Measurements from ENCODE around the gene CEP78.
"Not testable (repeated sequence)": the region's sequence is repeated elsewhere in the genome, so short reads cannot be mapped to it uniquely, and the experiment has no call there.

Gene CEP78, protein sequence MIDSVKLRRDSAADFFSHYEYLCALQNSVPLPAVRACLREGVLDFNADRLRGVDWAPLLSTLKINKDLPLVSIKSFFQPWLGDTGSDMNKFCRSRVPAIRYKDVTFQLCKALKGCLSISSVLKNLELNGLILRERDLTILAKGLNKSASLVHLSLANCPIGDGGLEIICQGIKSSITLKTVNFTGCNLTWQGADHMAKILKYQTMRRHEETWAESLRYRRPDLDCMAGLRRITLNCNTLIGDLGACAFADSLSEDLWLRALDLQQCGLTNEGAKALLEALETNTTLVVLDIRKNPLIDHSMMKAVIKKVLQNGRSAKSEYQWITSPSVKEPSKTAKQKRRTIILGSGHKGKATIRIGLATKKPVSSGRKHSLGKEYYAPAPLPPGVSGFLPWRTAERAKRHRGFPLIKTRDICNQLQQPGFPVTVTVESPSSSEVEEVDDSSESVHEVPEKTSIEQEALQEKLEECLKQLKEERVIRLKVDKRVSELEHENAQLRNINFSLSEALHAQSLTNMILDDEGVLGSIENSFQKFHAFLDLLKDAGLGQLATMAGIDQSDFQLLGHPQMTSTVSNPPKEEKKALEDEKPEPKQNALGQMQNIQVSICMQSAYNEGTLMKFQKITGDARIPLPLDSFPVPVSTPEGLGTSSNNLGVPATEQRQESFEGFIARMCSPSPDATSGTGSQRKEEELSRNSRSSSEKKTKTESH

DNA sequence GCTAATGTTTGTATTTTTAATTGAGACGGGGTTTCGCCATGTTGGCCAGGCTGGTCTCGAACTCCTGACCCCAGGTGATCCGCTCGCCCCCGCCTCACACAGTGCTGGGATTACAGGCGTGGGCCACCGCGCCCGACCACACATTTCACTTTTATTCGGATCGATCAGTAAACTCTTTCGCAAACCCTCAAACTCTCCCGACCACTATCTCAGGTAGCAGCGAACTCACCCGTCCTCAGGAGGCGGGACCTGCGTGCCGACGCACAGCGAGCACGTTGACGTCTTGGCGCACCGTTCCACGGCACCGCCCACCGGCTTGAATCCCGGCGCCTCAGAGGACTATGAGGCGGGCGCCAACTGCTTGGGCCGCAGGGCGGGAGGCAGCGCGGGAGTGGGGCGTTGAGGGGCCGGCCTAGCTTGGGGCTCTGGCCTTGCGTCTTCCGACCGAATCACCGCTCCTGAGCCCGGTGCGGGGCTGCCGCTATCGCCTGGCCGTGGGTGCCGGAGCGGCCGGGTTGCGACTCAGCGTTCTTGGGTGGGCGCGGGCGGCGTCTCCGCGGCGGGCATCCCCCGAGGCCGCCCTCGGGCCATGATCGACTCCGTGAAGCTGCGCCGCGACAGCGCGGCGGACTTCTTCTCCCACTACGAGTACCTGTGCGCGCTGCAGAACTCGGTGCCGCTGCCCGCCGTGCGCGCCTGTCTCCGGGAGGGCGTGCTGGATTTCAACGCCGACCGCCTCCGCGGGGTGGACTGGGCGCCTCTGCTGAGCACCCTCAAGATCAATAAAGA, at the start of gene CEP78:
Gene CEP78, plus strand, starts transcription at position 314 of the 789 bp plus-strand sequence. Its CDS starts 276 bp downstream, at position 590.
- DNase-seq (ENCODE audit: low spot score) = peak; percentile 80

DNA sequence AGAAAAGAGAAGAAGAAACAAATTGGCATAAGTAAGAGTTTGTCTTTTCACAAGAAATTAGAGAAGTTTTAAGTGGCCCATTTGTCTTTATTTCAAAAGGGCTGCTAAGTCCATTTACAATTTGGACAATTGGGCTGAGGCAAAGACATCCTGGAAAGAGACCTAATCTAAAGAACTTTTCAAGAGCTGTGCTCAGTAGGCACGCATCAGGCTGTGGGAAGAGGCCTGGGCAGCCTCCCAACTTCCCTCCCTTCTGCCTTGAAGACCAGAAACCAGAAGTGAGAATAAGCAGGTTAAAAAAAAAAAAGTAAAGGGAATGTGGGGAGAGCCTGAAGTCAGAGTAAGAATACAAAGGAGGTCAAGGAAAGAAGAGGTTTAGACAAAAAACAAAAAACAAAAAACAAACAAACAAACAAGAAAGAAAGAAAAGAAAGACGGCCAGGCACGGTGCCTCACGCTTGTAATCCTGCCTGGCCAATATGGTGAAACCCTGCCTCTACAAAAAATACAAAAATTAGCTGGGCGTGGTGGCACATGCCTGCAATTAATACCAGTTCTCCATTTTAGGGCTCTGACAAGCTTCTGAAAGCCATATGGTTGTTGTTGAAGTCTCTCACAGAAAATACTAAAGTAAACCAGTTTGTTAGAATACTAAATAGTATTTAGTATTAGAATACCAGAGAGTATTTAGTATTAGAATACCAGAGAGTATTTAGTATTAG, 48.0 kb upstream of the CEP78 start:
- peak; percentile 56 for DNase-seq (ENCODE audit: low spot score)

DNA sequence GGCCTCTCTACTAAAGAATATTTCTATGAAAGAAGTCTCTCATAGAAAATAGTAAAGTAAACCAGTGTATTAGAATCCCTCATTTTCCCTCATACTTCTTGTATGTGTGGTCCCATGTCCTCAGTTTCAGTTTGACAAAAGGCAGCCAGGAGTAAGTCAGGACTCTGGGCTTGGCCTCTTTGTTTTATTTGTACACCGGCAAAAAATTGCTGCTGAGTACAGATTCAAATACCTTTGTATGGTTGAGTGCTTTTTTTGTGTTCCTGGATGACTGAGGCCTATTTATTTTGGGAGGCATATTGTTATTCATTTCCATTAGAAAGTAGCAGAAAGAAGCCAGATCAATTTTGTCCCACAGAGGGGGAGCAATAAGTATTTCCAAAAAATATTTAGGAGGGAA, 47.3 kb upstream of the CEP78 start:
- no peak for DNase-seq (ENCODE audit: low spot score)

DNA sequence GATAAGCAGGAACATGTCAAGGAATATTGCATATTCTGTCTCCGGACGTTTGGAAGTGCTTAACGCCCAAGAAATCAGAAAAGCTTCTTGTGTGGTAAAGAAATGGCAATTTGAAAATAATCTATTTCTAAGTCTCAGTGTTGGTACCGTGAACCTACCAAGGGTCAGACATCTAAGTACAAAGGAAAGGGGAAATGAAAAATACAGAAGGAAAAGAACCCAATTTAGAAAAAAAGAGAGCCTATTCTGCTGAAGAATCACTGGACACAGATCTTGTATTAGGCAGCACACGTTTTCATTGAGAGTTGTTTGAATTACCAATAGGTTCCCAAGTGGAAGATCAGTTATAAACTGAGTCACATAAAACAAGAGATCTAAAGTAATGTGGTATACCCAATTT, 46.9 kb upstream of the CEP78 start:
- DNase-seq (ENCODE audit: low spot score) = peak; percentile 23

DNA sequence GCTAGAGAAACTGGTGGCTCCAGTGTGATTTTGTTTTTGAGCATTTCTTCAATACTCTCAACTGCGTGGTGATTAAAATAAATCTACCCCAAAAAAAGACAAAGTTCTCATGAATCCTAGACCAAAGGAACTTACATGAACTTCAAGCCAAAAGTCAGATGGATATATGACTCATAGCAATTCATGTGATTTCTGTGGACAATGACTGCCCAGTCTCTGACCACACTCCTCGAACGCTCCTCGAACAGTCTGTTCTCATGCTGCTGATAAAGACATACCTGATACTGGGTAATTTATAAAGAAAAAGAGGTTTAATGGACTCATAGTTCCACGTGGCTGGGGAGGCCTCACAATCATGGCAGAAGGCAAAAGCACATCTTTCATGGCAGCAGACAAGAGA, 46.4 kb upstream of the CEP78 start:
- DNase-seq (ENCODE audit: low spot score) = no peak

DNA sequence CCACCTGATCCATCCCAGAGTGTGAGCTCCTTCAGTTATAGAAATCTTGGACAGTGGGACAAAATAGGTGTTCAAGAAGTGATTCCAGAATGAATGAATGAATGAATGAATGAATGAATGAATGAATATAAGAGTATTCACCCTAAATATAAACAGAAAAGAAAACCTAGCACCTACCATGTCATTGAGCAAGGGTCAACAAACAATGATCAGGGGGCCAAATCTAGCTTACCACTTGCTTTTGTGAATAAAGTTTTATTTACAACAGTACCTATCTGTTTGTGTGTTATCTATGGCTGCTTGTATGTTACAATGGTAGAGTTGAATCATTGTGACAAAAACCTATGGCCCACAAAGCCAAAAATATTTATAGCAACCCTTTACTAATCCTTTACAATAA, 43.9 kb upstream of the CEP78 start:
- no peak for DNase-seq (ENCODE audit: low spot score)

DNA sequence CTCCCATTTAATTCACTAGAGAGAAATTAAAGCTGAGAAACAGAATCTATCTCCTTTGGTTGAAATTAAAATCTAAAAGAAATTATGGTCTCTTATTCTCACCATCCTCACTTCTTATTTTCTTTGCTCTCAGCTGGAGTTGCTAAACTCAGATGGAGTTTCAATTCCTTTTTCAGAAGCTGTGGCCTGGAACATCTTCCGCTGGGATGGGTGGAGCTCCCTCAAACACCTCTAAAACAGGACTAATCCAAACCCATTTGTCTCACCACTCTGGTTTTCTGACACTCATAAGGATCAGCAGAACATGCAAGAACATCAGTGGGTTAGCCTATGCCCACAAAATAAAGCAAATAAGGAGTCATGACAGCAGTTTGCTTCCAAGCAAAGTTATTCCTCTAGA, 39.6 kb upstream of the CEP78 start:
- no peak for DNase-seq (ENCODE audit: low spot score)

DNA sequence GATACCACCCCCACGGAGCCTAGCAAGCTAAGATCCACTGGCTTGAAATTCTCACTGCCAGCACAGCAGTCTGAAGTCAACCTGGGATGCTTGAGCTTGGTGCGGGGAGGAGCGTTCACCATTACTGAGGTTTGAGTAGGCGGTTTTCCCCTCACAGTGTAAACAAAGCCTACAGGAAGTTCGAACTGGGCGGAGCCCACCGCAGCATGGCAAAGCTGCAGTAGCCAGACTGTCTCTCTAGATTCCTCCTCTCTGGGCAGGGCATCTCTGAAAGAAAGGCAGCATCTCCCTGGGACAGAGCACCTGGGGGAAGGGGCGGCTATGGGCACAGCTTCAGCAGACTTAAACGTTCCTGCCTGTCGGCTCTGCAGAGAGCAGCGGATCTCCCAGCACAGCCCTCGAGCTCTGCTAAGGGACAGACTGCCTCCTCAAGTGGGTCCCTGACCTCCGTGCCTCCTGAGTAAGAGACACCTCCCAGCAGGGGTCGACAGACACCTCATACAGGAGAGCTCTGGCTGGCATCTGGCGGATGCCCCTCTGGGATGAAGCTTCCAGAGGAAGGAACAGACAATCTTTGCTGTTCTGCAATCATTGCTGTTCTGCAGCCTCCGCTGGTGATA, 34.6 kb upstream of the CEP78 start:
- DNase-seq (ENCODE audit: low spot score) = not testable (repeated sequence)

DNA sequence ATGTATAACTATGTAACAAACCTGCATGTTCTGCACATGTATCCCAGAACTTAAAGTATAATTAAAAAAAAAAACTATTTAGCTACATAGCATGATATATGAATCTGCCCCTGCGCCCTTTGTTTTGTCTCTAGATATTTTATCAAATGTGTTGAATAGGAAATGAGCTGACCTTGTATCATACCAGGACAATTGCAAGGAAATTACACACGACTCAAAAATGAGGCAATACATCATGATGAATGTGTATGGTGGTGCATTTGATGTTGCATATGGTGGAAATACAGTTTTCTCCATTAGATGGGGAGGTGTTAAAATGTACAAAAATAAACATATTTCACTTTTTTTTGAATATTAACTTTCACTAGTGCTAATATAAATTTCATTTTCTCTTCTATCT, 28.6 kb upstream of the CEP78 start:
- no peak for DNase-seq (ENCODE audit: low spot score)

DNA sequence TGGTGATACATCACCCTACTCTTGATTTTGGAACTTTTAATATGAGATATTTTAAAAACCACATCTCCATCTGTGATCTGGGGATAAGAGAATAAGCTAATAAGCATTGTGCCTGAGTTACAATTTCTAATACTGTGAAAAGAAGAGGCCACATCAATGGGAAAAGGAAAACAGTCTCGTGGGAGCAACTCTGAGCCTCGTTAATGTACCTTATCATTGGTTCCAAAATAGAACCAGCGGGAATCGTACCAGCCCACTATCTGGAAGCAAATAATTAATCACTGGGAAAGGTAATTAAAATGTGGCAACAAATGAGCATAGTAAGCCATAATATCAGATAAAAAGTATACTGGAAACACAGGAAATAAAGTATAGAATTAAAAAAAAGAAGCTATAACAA, 28.0 kb upstream of the CEP78 start:
- no peak for DNase-seq (ENCODE audit: low spot score)

DNA sequence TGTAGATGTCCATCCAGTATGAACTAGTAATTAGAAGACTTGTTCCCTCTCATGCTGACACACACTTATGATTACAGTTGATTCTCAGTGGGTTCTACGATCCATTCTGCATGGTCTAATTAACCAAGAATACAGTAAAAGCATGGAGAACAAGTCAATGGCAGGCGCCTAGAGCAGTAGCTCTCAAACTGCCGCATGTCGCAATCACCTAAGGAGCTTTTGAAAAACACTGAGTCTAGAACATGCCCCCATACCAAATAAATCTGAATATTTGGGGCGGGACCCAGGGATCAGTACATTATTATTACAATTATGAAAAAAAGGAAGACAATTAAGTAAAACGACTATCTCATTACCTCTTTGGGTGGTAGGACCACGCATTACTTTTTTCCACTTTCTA, 26.7 kb upstream of the CEP78 start:
- DNase-seq (ENCODE audit: low spot score) = no peak

DNA sequence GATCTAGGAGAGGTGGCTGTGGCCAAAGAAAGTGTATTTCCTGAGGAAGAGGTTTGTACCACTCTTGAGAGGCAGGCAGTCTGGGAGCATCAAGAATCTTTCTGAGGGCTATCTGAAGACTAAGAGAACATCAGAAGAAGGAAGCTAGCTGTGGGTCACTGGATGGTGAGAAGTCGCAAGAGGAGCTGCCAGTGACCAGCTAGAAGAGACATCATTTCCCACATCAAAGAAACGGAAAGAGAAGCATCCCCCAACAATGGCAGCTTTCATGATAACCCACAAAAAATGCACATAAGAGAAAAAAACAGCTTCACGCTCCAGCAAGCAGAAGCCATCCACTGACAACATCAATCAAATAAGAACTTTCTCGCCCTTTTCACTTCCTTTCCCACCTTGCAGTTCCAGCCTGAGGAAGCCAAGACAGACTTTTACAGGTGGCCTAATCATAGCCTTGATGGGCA, 25.0 kb upstream of the CEP78 start:
- no peak for DNase-seq (ENCODE audit: low spot score)

DNA sequence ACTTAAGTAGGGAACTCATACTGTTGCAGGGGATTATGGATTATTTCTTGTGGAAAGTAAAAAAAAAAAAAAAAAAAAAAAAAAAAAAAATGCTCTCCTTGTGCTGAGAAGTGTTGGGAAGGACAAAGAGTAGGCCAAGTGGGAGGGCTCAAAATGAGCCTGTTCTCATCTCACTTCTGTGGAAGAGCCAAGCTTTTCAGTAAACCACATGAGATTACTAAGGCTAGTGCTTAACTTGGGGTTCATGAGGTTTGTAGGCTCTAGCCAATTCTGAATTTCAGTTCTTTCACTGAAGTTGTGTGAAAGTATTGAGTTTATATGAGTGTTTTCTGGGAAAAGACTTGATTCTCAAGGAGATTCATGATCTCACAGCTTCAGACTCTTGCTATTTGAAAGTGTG, 23.0 kb upstream of the CEP78 start:
- DNase-seq (ENCODE audit: low spot score) = no peak

DNA sequence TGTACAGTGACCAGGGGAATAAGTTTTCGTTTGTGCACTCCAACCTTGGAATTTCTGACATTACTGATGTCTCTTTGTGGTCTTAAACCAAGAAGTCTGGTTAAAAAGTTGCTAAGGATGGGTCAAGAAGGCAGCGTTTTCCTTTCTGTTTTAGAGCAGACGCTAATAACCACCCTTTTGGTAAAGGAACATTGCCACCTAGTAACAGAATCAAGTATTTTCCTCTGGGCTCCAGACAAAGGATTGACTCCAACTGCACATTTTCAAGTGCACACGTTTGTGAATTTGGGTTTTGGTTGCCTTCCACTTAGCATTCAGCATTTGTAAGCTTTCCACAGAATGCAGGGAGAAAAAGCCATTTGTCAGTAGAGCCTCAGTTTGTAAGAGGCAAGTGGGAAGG, 22.2 kb upstream of the CEP78 start:
- DNase-seq (ENCODE audit: low spot score) = peak; percentile 84

DNA sequence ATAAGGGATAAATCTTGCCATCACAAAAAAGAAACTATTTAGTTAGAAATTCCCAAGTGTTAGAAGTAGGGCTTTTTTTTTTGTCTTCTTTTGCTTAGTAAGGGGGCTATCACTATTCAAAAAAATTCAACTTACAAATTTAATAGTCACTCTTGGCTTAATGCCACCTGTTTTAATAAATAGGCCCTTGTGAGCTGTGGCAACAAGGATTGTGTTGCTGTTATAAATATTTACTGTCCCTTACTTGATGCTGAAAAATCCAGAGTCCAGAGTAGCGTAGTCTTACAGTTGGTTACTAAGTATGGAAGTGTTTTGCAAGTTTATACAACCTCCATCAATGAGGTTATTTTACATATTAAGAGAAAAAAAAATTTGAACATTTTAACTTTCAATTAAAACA, 21.4 kb upstream of the CEP78 start:
- peak; percentile 33 for DNase-seq (ENCODE audit: low spot score)

DNA sequence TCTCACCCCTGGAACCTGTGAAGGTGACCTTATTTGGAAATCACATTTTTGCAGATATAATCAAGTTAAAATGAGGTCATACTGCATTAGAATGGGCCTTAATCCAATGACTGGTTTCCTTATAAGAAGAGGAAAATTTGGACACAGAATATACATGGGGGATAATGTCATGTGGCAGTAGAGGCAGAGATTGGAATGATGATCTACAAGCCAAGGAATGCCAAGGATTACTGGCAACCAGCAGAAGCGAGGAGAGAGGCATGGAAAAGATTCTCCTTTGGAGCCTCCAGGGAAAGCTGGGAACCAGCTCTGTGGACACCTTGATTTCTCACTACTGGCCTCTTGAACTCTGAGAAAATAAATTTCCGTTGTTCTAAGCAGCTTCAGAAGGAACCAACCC, 20.2 kb upstream of the CEP78 start:
- no peak for DNase-seq (ENCODE audit: low spot score)

DNA sequence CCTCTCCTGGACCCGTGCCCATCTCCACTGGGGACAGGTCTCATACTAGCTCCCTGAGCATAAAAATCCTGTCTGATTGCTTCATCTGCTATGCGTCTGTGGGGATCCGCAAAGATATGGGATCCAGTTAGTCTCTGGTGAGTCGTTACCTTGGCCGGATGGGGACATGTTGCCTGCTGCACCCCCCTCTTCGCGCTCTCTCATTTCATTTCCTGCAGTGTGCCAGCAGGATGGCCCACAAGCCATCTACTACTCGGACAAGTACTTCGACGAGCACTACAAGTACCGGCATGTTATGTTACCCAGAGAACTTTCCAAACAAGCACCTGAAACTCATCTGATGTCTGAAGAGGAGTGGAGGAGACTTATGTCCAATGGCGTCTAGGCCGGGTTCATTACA, 17.0 kb upstream of the CEP78 start:
- no peak for DNase-seq (ENCODE audit: low spot score)

DNA sequence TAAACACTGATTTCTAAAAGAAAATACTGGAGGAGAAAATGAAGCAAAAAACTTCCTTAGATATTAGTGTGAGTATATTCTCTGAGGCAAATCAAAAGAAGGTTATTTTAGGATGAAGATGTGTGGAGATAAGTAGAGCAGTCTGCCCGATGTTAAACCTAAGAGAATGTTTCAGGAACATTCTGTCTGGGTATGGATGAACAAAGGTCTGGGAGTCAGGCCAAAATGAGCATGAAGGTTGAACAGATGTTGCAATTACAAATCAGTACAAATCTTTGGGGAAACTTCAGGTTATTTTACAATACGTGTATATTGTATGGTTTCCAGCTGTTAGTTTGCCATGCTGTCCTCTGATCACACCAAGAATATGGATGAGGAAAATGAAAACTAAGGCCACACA, 14.4 kb upstream of the CEP78 start:
- no peak for DNase-seq (ENCODE audit: low spot score)

DNA sequence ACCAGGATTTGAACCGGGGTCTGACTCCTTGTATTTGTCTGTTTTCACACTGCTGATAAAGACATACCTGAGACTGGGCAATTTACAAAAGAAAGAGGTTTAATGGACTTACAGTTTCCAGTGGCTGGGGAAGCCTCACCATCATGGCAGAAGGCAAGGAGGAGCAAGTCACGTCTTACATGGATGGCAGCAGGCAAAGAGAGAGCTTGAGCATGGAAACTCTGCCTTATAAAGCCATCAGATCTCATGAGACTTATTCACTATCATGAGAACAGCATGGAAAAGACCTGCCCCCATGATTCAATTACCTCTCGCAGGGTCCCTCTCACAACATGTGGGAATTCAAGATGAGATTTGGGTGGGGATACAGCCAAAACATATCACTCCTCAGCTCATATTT, 14.0 kb upstream of the CEP78 start:
- not testable (repeated sequence) for DNase-seq (ENCODE audit: low spot score)

DNA sequence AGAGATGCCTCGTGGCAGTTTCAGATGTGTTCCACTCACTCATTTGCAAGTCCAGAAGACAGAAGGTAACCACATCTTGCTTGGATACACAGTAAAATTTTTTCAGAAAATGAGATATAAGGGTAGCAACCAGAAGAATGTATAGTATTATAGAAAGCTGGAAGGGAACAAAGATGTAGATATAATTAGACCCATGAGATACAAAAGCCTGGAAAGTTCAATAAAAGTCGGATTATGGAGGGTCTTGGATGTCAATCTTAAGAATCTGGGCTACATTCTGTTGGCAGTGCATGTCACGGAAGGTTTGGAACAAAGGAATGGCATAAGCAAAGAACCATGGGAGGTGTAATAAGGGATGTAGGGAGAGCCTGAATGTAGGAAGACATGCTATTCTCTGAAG, 5.1 kb upstream of the CEP78 start:
- DNase-seq (ENCODE audit: low spot score) = no peak

DNA sequence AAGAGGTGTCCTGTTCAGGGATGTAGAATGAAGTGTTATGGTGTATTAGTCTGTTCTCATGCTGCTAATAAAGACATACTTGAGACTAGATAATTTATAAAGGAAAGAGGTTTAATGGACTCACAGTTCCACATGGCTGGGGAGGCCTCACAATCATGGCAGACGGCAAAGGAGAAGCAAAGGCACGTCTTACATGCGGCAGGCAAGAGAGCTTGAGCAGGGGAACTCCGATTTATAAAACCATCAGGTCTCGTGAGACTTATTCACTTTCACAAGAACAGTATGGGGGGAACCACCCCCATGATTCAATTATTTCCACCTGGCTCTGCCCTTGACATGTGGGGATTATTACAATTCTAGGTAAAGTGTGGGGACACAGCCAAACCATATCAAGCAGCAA, 3.4 kb upstream of the CEP78 start:
- not testable (repeated sequence) for DNase-seq (ENCODE audit: low spot score)

DNA sequence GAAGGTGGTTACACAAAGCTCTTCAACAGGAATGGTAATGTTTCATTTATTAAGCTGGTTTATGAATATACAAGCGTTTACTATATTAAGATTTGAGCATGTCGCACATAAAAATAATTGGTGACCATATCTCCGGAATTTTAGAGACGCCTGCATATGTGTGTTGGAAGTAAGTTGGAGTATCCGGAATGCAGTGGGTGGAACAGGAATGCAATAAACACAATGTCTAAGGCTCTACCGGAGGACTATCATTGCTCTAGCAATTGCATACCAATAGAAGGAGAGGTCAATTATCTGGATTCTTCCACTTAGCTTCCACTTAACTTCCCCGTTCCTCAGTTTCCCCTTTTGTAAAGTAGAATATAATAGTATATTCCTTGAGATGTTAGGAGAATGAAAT, 1.1 kb upstream of the CEP78 start:
- DNase-seq (ENCODE audit: low spot score) = no peak
